Panc1 (cell line): ENCODE measurements around the gene CACNA1E.

Source experiments
- POLR2AphosphoS5 ChIP-seq: IDR thresholded peaks from 2 replicates; pipeline ENCODE4 v1.6.1; 2012; ENCODE audit warnings: mild to moderate bottlenecking, low read depth, low read length, moderate library complexity
- SIN3A ChIP-seq: IDR thresholded peaks from 2 replicates; pipeline ENCODE4 v1.6.1; 2012; ENCODE audit warnings: low read depth, mild to moderate bottlenecking, low read length, moderate library complexity, borderline replicate concordance; ENCODE audit not compliant: insufficient read depth
- TCF7L2 ChIP-seq: IDR thresholded peaks from 2 replicates; pipeline ENCODE4 v1.6.1; 2011; ENCODE audit warnings: mild to moderate bottlenecking, low read depth, low read length, inconsistent platforms
- TF ChIP-seq, protein P1 (sequence below): fragments of 450-650 bp; IDR thresholded peaks from 2 replicates; pipeline ENCODE4 v1.5.1; 2017; ENCODE audit warnings: mild to moderate bottlenecking

DNA sequence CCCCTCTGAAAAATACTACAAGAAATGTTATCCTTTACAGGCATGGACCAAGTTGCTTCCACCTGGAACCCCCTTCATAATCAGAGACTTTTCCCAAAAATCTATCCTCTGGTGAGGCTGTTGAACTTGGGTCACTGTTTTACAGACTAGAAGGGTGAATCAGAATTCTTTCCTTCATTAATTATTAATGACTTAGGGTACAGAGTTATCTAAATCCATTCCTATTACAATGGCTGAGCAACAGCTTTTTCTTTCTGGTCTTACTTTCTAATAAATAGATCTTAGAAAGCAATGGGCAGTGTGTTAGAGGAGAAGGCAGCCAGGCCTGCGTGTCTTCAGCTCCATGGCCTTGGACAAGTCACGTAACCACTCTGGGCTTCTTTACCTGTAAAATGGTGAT is 294.0 kb downstream of the CACNA1E start:
- TF ChIP-seq POLR2AphosphoS5 (no peak), TCF7L2 (no peak), SIN3A (no peak)
- TF ChIP-seq, protein P1, sequence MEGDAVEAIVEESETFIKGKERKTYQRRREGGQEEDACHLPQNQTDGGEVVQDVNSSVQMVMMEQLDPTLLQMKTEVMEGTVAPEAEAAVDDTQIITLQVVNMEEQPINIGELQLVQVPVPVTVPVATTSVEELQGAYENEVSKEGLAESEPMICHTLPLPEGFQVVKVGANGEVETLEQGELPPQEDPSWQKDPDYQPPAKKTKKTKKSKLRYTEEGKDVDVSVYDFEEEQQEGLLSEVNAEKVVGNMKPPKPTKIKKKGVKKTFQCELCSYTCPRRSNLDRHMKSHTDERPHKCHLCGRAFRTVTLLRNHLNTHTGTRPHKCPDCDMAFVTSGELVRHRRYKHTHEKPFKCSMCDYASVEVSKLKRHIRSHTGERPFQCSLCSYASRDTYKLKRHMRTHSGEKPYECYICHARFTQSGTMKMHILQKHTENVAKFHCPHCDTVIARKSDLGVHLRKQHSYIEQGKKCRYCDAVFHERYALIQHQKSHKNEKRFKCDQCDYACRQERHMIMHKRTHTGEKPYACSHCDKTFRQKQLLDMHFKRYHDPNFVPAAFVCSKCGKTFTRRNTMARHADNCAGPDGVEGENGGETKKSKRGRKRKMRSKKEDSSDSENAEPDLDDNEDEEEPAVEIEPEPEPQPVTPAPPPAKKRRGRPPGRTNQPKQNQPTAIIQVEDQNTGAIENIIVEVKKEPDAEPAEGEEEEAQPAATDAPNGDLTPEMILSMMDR, result no peak
